HG03469 (cell line): Measurements from ENCODE around the gene THOP1.

Source experiments
- ATAC-seq: cut with Tn5 transposase; IDR thresholded peaks from one replicate; pipeline ENCODE4 v1.9.1; 2021; ENCODE audit warnings: mild to moderate bottlenecking, moderate library complexity, moderate number of reproducible peaks; ENCODE audit not compliant: unreplicated experiment

Gene THOP1

DNA sequence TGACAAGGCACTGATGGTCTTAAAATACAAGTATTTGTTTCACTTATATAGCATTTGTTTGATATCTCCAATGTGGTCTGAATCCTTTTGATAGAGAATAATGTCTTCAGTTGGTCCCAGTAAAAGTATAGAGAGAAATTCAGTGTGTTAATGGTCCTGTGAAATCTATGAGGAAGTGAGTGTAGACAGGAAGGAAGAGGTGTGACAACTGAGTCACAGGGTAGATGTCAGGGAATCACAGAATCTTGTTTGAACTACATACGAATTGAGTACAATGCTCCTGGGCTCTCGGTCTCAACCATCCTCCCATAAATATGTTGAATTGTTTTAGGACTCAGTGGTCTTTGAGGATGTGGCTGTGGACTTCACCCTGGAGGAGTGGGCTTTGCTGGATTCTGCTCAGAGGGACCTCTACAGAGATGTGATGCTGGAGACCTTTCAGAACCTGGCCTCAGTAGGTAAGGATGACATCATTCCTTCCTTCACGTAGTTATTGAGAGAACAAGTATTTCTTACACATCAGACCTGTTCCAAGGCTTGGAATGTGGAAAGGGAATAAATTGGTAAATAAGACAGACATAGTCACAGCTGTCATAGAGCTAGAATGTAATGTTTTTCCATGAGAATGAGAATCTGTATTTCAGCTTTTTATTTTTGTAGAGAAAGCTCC lies 65.1 kb downstream of the THOP1 start:
- ATAC-seq = no peak

DNA sequence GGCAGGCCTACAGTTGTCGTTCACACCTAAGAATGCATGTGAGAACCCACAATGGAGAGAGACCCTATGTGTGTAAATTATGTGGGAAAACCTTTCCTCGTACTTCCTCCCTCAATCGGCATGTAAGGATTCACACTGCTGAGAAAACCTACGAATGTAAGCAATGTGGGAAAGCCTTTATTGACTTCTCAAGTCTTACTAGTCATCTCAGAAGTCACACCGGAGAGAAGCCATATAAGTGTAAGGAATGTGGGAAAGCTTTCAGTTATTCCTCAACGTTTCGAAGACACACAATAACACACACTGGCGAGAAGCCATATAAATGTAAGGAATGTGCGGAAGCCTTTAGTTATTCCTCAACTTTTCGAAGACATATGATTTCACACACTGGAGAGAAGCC lies 67.3 kb downstream of the THOP1 start:
- ATAC-seq = no peak

DNA sequence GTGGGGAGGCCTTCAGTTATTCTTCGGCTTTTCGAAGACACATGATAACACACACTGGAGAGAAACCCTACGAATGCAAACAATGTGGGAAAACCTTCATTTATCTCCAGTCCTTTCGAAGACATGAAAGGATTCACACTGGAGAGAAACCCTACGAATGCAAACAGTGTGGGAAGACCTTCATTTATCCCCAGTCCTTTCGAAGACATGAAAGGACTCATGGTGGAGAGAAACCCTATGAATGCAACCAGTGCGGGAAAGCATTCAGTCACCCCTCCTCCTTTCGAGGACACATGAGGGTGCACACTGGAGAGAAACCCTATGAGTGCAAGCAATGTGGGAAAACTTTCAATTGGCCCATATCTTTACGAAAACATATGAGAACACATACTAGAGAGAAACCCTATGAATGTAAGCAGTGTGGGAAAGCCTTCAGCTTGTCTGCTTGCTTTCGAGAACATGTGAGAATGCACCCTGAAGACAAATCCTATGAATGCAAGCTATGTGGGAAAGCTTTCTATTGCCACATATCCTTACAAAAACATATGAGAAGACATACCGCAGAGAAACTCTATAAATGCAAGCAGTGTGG lies 67.8 kb downstream of the THOP1 start:
- no peak for ATAC-seq

DNA sequence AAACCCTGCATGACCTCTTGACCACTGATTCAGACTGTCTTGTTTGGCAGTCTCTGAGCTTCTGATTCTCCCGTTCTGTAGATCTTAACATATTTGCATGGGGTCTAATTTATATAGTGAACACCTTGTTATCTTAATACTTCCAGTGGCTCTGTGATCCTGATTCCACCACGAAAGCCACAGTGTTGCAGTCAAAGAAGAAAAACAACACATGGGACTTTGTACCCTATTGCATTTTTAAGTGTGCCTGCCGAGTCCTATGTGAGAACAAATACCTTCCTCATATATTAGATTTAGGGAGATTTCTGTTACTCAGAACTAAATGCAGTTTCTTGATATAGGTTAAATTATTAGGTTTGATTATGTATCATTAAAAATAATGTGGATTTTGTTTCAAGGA lies 69.5 kb downstream of the THOP1 start:
- no peak for ATAC-seq

DNA sequence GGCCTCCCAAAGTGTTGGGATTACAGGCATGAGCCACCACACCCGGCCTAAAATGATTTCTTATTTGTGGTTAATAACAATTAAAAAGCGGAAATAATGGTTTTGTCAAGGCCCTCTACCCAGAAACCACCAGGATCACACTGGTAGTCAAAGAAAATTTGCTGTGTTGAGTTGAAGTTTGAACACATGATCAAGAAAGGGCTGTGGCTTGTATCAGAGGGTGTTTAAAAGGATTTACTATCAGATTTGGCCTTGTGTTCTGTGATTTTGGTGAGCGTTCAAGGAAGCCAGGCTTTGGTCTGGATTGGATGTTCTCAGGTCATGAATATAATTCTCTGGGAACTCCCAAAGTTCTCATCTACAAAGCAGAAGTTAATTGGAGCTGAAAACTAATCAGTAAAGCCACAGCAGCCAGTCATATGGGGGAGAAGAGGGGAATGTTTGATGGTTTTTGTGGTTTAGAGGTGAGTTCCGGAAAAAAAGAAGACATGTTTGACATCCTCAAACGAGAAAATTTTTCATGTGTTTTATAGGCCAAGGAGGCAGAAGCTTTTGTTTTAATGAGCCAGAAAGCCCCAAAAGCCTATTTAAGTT lies 71.3 kb downstream of the THOP1 start:
- no peak for ATAC-seq

DNA sequence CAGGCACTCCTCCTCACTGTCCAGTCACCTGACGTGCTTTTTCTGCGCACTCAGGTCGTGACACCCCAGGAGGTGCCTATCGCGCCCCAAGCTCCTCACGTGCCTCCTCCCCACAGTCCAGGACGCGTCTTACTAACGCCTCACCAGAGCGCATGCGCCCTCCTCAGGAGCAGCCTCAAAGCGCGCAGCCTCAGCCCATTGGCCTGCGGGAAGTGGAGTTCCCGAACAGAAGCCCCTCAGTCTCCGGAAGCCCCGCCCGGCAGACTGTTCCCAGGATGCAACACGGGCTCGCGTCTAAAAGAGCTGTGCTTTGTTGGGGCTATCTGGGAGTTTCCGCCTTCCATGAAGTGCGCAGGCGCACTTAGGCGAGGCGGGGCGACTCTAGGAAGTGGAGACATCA lies 73.6 kb downstream of the THOP1 start:
- no peak for ATAC-seq

DNA sequence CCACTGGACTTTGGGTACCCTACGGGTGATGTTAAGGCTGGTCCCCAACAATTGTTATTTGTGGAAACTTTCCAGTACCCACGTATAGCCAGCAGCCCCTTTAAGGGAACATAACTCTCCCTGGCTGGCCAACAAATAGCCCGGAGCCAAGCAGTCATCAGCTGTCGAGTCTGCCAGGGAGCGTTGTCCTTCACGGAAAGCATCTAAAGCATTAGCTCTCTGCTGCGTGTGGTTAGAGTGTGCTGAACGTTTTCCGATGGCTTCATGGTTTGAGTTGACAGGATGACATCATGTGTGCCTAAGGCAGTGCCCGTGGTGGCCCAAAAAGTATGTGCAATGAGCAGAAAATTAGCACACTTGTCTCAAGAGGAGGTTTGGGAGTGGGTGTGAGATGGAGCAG lies 78.5 kb downstream of the THOP1 start:
- no peak for ATAC-seq
